ENCODE results near the gene TMEM11. TPM values are rescaled to one million over a fixed set of nuclear protein-coding genes. Genes with fewer than 3 reads are reported as not detected.
A peak's percentile ranks its signal among the peaks of the same experiment; 100 is the strongest.
"Not testable (repeated sequence)": the region's sequence is repeated elsewhere in the genome, so short reads cannot be mapped to it uniquely, and the experiment has no call there.

The TMEM11 gene
- total RNA-seq, 1 experiment from 2014 or later: 25.4 TPM

GRCh38 chr17:21243516-21244303 lies 29.7 kb upstream of the TMEM11 start:
- in situ Hi-C loops (cut with HindIII; ENCODE audit: low pct_unique_long_range_greater_than_20kb, low sequenced_read_pairs): no loop called here
- DNase-seq (ENCODE audit: low read depth): no peak

GRCh38 chr17:21242780-21243515 lies 29.0 kb upstream of the TMEM11 start:
- in situ Hi-C loops (cut with HindIII; ENCODE audit: low pct_unique_long_range_greater_than_20kb, low sequenced_read_pairs): no loop called here
- no peak for DNase-seq (ENCODE audit: low read depth)

- in situ Hi-C loops (cut with HindIII; ENCODE audit: low pct_unique_long_range_greater_than_20kb, low sequenced_read_pairs): no loop called here
- DNase-seq (ENCODE audit: low read depth): peak; percentile 57
Observed at GRCh38 chr17:21242026-21242697, 28.2 kb upstream of the TMEM11 start.

GRCh38 chr17:21241564-21241963 lies 27.6 kb upstream of the TMEM11 start:
- in situ Hi-C loops (cut with HindIII; ENCODE audit: low pct_unique_long_range_greater_than_20kb, low sequenced_read_pairs): no loop called here

GRCh38 chr17:21240369-21241055 lies 26.6 kb upstream of the TMEM11 start:
- peak; percentile 61 for DNase-seq (ENCODE audit: low read depth)
- in situ Hi-C loops (cut with HindIII; ENCODE audit: low pct_unique_long_range_greater_than_20kb, low sequenced_read_pairs): no loop called here

More at GRCh38 chr17:21241564-21241963, 27.6 kb upstream of the TMEM11 start:
- no peak for DNase-seq (ENCODE audit: low read depth)

GRCh38 chr17:21239680-21240368 lies 25.9 kb upstream of the TMEM11 start:
- no peak for DNase-seq (ENCODE audit: low read depth)
- in situ Hi-C loops (cut with HindIII; ENCODE audit: low pct_unique_long_range_greater_than_20kb, low sequenced_read_pairs): no loop called here

- no peak for DNase-seq (ENCODE audit: low read depth)
- in situ Hi-C loops (cut with HindIII; ENCODE audit: low pct_unique_long_range_greater_than_20kb, low sequenced_read_pairs): no loop called here
Observed at GRCh38 chr17:21235921-21236320, 22.0 kb upstream of the TMEM11 start.

GRCh38 chr17:21233581-21234347 lies 19.8 kb upstream of the TMEM11 start:
- in situ Hi-C loops (cut with HindIII; ENCODE audit: low pct_unique_long_range_greater_than_20kb, low sequenced_read_pairs): no loop called here
- DNase-seq (ENCODE audit: low read depth): no peak

- DNase-seq (ENCODE audit: low read depth): no peak
- in situ Hi-C loops (cut with HindIII; ENCODE audit: low pct_unique_long_range_greater_than_20kb, low sequenced_read_pairs): no loop called here
Observed at GRCh38 chr17:21232033-21232749, 18.2 kb upstream of the TMEM11 start.

GRCh38 chr17:21231533-21231932 lies 17.6 kb upstream of the TMEM11 start:
- DNase-seq (ENCODE audit: low read depth): no peak
- in situ Hi-C loops (cut with HindIII; ENCODE audit: low pct_unique_long_range_greater_than_20kb, low sequenced_read_pairs): no loop called here

GRCh38 chr17:21228845-21229244 lies 14.9 kb upstream of the TMEM11 start:
- in situ Hi-C loops (cut with HindIII; ENCODE audit: low pct_unique_long_range_greater_than_20kb, low sequenced_read_pairs): no loop called here

GRCh38 chr17:21228111-21228510 lies 14.2 kb upstream of the TMEM11 start:
- in situ Hi-C loops (cut with HindIII; ENCODE audit: low pct_unique_long_range_greater_than_20kb, low sequenced_read_pairs): no loop called here
- no peak for DNase-seq (ENCODE audit: low read depth)

More at GRCh38 chr17:21228845-21229244, 14.9 kb upstream of the TMEM11 start:
- DNase-seq (ENCODE audit: low read depth): no peak

GRCh38 chr17:21227277-21227676 lies 13.3 kb upstream of the TMEM11 start:
- in situ Hi-C loops (cut with HindIII; ENCODE audit: low pct_unique_long_range_greater_than_20kb, low sequenced_read_pairs); DNase-seq (ENCODE audit: low read depth): not testable (repeated sequence)

GRCh38 chr17:21223086-21223485 lies 9.1 kb upstream of the TMEM11 start:
- in situ Hi-C loops (cut with HindIII; ENCODE audit: low pct_unique_long_range_greater_than_20kb, low sequenced_read_pairs): no loop called here
- DNase-seq (ENCODE audit: low read depth): no peak

GRCh38 chr17:21218831-21219380 lies 4.9 kb upstream of the TMEM11 start:
- in situ Hi-C loops (cut with HindIII; ENCODE audit: low pct_unique_long_range_greater_than_20kb, low sequenced_read_pairs): no loop called here
- no peak for DNase-seq (ENCODE audit: low read depth)

GRCh38 chr17:21218101-21218500 lies 4.1 kb upstream of the TMEM11 start:
- in situ Hi-C loops (cut with HindIII; ENCODE audit: low pct_unique_long_range_greater_than_20kb, low sequenced_read_pairs): no loop called here
- DNase-seq (ENCODE audit: low read depth): no peak

Data from Caki2 (cell line).